Stomach smooth muscle (tissue), 2 donors: ENCODE measurements around the gene CDHR4.
"Not testable (repeated sequence)": the region's sequence is repeated elsewhere in the genome, so short reads cannot be mapped to it uniquely, and the experiment has no call there.

Experiments
- H3K27ac ChIP-seq: one replicate; pipeline ENCODE4 v1.7.0; 2013; ENCODE audit warnings: mild to moderate bottlenecking, low read length, inconsistent platforms
- H3K27me3 ChIP-seq, 2 donors: one replicate each; pipeline ENCODE4 v1.7.0; 2013; ENCODE audit warnings: low read length in 2 of 2; ENCODE audit not compliant: insufficient read depth in 2 of 2, control insufficient read depth in 1 of 2
- H3K36me3 ChIP-seq, 2 donors: one replicate each; pipeline ENCODE4 v1.7.0; 2013; ENCODE audit warnings: low read length in 2 of 2; ENCODE audit not compliant: control insufficient read depth in 2 of 2, insufficient read depth in 2 of 2
- H3K4me1 ChIP-seq: one replicate; pipeline ENCODE4 v1.7.0; 2013; ENCODE audit warnings: low read length; ENCODE audit not compliant: control insufficient read depth, insufficient read depth
- H3K4me3 ChIP-seq, 2 donors: one replicate each; pipeline ENCODE4 v1.7.0; 2013; ENCODE audit warnings: low read length in 2 of 2
- H3K9ac ChIP-seq, 2 donors: one replicate each; pipeline ENCODE4 v1.7.0; 2013; ENCODE audit warnings: low read length in 2 of 2, mild to moderate bottlenecking in 1 of 2
- H3K9me3 ChIP-seq, 2 donors: one replicate each; pipeline ENCODE4 v1.7.0; 2013; ENCODE audit warnings: low read length in 2 of 2; ENCODE audit not compliant: control insufficient read depth in 2 of 2
- donor health status: healthy.
- donor health status: Pancreatic carcinoma.

The CDHR4 gene

GRCh38 chr3:49756036-49756435 lies 43.6 kb downstream of the CDHR4 start:
- H3K9ac ChIP-seq, result no peak overlapping the region
- no peak overlapping the region for H3K4me3 ChIP-seq
- no peak overlapping the region for H3K27ac ChIP-seq
- H3K36me3 ChIP-seq, result no peaks in the 10 kb centered on the region
- H3K9me3 ChIP-seq, result no peaks in the 10 kb centered on the region
- H3K27me3 ChIP-seq, result no peaks in the 10 kb centered on the region
- H3K4me1 ChIP-seq, result peaks cover 8% of the 10 kb centered on the region

GRCh38 chr3:49754536-49754935 lies 45.1 kb downstream of the CDHR4 start:
- H3K27me3 ChIP-seq, result no peaks in the 10 kb centered on the region
- H3K4me3 ChIP-seq, result no peak overlapping the region
- H3K9ac ChIP-seq, result no peak overlapping the region
- no peaks in the 10 kb centered on the region for H3K9me3 ChIP-seq
- H3K36me3 ChIP-seq, result no peaks in the 10 kb centered on the region
- H3K4me1 ChIP-seq, result peaks cover 8% of the 10 kb centered on the region
- H3K27ac ChIP-seq, result no peak overlapping the region

- peaks cover 8% of the 10 kb centered on the region for H3K4me1 ChIP-seq
- H3K27me3 ChIP-seq, result no peaks in the 10 kb centered on the region
- no peak overlapping the region for H3K4me3 ChIP-seq
- H3K36me3 ChIP-seq, result peaks cover 5 to 8% of the 10 kb centered on the region in 2 donors
- no peaks in the 10 kb centered on the region for H3K9me3 ChIP-seq
- H3K9ac ChIP-seq, result no peak overlapping the region
- H3K27ac ChIP-seq, result no peak overlapping the region
Observed at GRCh38 chr3:49751501-49751900, 48.2 kb downstream of the CDHR4 start.

- Histone ChIP-seq H3K27ac (no peak overlapping the region), H3K9me3 (no peaks in the 10 kb centered on the region), H3K9ac (no peak overlapping the region), H3K4me3 (no peak overlapping the region), H3K27me3 (no peaks in the 10 kb centered on the region), H3K4me1 (peaks cover 12% of the 10 kb centered on the region), H3K36me3 (peaks cover 5 to 8% of the 10 kb centered on the region in 2 donors)
Observed at GRCh38 chr3:49750056-49750455, 49.6 kb downstream of the CDHR4 start.

- H3K9ac ChIP-seq, H3K9me3 ChIP-seq: not testable (repeated sequence)
Observed at GRCh38 chr3:49748874-49749273, 50.8 kb downstream of the CDHR4 start.

GRCh38 chr3:49747792-49748480 lies 51.7 kb downstream of the CDHR4 start:
- Histone ChIP-seq H3K9me3 (no peaks in the 10 kb centered on the region), H3K27me3 (no peaks in the 10 kb centered on the region), H3K4me3 (no peak overlapping the region), H3K4me1 (peaks cover 5% of the 10 kb centered on the region), H3K36me3 (peaks cover 8% of the 10 kb centered on the region in 2 donors), H3K9ac (no peak overlapping the region), H3K27ac (no peak overlapping the region)

More at GRCh38 chr3:49748874-49749273, 50.8 kb downstream of the CDHR4 start:
- not testable (repeated sequence) for H3K27me3 ChIP-seq, H3K27ac ChIP-seq, H3K4me1 ChIP-seq, H3K36me3 ChIP-seq, H3K4me3 ChIP-seq

GRCh38 chr3:49745986-49746385 lies 53.7 kb downstream of the CDHR4 start:
- H3K27me3 ChIP-seq, result no peaks in the 10 kb centered on the region
- H3K4me3 ChIP-seq, result no peak overlapping the region
- H3K4me1 ChIP-seq, result peaks cover 5% of the 10 kb centered on the region
- no peaks in the 10 kb centered on the region for H3K9me3 ChIP-seq
- no peak overlapping the region for H3K27ac ChIP-seq
- peaks cover 8 to 10% of the 10 kb centered on the region in 2 donors for H3K36me3 ChIP-seq
- H3K9ac ChIP-seq, result no peak overlapping the region
